Daoy (cell line): Measurements from ENCODE around the gene GAL3ST1. TPM values are rescaled to one million over a fixed set of nuclear protein-coding genes. Genes with fewer than 3 reads are reported as not detected.
A peak's percentile ranks its signal among the peaks of the same experiment; 100 is the strongest.
"Not testable (repeated sequence)": the region's sequence is repeated elsewhere in the genome, so short reads cannot be mapped to it uniquely, and the experiment has no call there.

Source experiments
- DNase-seq: peaks from one replicate; pipeline ENCODE4 v3.0.0-alpha.2; 2015; ENCODE audit warnings: low read depth
- total RNA-seq: library from RNA; depleted of rRNA; stranded (reverse); fragments of >200 nt; shearing (Covaris generic); gene quantifications from 2 replicates; pipeline ENCODE4 v1.2.3, GENCODE V29; 2014; rRNA removed

The GAL3ST1 gene, protein sequence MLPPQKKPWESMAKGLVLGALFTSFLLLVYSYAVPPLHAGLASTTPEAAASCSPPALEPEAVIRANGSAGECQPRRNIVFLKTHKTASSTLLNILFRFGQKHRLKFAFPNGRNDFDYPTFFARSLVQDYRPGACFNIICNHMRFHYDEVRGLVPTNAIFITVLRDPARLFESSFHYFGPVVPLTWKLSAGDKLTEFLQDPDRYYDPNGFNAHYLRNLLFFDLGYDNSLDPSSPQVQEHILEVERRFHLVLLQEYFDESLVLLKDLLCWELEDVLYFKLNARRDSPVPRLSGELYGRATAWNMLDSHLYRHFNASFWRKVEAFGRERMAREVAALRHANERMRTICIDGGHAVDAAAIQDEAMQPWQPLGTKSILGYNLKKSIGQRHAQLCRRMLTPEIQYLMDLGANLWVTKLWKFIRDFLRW
- 0.12 and 0.29 TPM in 2 replicates for total RNA-seq

DNA sequence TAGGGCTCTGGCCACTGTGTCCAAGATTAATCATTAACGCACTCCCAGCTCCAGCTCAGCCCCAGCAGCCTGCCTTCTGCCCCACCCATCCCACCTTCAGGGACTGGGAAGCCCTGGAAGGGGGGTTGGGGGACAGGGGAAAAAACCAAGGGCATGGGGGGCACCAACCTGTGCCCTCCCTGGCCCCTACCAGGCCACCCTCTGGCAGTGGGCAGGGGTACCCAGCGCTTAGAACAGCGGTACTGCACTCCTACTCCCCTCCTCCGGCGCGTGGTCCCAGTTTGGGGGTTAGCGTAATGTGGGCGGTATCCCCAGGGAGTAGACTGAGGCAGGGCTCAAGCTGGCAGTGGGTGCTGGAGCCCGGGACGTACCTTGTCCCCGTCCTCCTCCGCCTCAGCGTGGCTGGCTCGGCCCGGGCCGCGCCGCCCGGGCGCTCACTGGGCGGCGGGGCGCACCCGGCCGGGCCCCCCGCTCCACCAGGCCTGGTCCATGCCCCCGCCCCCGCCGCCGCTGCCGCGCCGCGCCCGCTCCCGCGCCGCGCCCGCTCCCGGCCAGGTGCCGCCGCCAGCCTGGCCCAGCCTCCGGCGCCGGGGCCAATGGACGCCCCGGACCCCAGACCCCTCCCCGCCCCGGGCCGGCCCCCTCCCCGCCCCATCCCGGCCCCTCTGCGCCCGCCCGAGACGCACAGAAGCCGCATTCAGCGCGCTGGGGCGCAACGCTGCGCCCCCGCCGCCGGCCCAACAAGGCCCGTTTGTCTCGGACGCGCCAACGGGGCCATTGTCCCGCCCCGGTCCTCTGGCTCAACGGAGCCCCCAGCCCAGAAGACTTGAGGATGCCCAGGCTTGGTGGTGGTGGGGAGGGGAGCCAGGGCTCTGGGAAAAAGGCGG, at the start of gene GAL3ST1:
Gene GAL3ST1, minus strand, starts transcription at position 571 of the 887 bp plus-strand sequence. CDS start 17,273 bp downstream, outside the sequence.
- no peak for DNase-seq

DNA sequence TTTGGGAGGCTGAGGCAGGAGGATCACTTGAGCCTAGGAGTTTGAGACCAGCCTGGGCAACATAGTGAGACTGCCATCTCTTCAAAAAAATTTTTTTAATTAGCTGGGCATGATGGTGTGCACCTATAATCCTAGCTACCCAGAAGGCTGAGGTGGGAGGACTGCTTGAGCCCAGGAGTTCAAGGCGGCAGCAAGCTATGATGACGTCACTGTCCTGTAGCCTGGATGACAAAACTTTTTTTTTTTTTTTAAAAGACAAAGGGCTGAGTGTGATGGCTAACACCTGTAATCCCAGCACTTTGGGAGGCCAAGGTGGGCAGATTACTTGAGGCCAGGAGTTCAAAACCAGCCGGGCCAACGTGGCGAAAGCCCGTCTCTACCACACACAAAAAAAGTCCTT, 45.4 kb upstream of the GAL3ST1 start:
- not testable (repeated sequence) for DNase-seq

DNA sequence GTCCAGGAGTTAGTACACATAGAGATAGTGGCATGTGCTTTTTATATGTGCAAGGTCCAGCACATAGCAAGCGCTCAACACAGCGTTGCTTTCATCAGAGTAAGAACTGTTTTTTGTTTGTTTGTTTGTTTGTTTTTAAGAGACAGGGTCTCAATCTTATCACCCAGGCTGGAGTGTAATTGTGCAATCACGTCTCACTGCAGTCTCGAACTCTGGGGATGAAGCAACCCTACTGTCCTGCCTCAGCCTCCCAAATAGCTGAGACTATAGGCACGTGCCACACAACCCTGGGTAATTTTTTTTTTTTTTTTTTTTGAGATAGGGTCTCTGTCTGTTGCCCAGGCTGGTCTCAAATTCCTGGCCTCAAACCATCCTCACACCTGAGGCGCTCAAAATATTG, 43.4 kb upstream of the GAL3ST1 start:
- DNase-seq, result no peak

DNA sequence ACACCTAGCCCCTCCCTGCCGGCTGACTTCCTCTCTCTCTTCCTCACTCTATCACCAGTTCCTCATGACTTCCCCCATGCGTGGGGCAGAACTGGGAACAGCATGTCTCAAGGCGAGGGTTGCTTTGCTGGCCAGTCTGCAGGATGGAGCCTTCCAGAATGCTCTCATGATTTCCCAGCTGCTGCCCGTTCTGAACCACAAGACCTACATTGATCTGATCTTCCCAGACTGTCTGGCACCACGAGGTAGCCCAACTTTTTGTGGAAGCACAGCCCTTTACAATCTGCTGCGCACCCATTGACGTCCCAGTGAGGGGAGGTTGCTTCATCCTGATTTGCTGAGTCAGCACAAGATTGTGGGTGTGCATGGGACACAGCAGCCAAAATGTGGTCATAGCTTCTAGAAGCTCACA, 41.1 kb upstream of the GAL3ST1 start:
- no peak for DNase-seq

DNA sequence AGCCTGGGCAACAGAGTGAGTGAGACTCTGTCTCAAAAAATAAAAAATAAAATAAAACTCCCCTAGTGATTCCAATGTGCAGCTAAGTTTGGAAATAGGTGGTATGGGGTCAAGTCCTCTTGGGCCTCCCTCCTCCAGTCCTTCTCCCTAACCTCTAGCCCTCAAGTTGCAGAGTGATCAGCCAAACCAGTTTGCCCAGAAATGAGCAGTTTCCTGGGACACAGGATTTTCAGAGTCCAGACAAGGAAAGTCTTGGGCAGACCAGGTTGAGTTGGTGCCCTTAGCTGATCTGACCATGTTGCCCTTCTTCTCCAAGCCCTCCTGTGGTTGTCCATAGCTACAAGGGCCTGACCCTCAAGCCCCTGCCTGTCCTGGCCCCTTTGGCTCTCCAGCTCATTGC, 40.4 kb upstream of the GAL3ST1 start:
- DNase-seq, result no peak

DNA sequence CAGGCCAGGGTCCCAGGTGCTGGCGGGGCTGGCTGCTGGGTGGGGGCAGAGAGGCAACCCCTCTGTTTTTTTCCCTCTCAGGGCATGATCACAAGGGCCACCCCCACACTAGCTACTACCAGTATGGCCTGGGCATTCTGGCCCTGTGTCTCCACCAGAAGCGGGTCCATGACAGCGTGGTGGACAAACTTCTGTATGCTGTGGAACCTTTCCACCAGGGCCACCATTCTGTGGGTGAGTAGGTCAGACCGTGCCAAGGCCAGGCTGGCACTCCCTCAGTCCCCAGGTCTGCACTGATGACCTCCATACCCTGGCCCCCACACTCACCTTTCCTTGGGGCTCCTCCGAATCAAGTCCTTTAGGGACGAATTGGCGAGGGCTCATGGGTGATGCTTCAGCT, 39.8 kb upstream of the GAL3ST1 start:
- no peak for DNase-seq

DNA sequence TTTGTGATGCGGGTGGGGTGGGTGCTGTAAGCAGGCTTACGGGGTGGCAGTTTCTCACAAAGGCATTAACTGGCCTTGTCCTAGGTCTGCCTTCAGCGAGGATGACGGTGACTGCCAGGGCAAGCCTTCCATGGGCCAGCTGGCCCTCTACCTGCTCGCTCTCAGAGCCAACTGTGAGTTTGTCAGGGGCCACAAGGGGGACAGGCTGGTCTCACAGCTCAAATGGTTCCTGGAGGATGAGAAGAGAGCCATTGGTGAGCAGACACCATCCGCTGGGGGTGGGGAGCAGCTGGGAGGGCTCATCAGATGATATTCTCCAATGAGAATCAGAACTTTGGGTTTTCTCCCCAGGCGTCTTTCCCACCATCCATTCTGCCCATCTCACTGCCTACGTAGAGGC, 38.3 kb upstream of the GAL3ST1 start:
- DNase-seq, result no peak

DNA sequence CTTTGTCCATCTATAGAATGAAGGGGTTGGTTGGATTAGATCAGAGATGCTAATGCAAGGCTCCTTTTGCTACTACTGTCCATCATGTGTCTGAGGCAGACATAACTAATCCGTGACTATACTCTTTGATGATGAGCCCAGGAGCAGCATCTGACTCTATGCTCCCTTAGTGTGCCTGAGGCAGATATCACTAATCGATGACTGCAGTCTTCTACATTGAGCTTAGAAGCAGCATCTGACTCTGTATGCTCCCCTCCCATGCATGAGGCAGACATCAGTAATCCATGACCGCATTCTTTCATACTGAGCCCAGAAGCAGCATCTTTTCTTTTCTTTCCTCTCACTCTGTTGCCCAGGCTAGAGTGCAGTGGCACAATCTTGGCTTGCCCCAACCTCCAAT, 36.7 kb upstream of the GAL3ST1 start:
- no peak for DNase-seq

DNA sequence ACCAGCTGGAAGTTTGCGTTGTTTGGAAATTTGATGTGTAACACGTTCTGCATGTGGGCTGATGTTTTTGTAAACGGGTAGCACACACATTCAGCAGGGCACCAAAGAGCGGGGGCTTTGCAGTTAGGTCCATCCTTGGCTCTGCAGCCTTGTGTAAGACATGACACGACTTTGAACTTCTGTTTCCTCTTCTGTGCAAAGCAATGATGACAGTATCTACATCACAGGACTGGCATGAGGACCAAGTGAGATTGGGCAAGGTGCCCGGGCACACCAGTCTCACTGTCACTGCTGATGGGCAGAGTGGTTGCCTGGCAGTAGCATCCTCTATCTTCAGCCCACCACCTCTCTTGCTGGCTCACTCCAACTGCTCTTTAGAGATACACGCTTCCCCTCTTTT, 35.8 kb upstream of the GAL3ST1 start:
- DNase-seq, result no peak

DNA sequence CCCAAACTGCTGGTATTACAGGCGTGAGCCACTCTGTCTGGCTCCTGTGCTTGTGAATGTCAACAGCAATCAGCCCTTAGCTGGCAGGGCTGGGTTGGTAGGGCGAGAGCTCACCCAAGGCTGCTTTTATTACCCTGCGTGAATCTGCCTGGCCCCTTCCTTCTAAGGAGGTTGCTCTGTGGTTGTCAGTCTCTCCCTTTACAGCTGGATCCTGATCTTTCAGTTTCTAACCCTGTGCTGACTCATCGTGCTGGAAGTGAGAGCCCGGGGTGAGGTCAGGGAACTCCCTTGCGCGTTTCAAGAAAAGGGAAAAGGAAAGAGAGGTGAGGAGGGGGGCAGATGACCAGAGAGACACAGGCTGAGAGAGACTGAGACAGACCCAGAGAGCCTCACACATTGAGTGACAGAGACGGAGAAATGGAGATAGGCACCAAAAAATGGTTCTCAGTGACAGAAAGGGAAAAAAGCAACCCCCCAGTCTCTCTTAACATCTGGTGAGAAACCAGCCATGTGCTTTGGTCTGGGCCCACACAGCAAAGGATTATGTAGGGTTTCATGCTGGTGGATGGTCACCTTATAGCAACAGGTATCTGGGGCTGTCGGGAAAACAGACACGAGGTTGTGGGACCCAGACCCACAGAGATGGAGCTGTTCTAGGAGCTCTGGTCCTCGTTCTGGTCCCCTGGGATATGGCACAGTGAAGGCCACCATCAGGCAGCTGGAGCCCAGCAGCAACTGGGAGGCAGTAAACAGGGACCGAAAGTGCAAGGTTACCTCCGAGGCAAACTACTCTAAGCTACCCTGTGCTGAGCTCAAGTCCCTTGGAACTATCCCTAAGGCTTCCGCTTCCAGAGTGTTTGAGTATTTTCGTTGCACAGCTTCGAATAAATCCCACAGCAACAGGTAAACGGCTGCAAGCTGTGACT, 35.1 kb upstream of the GAL3ST1 start:
- DNase-seq, result peak; percentile 81

DNA sequence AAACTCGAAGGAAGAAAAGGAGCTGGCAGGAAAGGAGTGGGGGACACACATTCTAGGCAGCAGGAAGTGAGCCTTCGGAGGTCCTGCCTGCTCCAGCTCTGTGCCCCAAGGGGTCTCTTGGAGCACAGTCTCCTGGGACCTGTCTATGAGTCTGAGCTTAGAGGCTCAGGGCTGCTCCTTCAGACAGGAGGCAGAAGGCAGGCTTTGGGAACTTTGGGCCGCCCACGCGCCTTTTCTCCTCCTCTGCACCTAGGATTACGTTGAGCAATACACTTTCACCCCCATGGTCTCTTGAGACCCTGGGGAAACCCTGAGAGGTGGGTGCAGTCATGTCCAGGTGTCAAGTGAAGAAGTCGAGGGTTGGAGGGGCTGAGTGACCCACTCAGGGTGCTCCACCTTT, 33.5 kb upstream of the GAL3ST1 start:
- no peak for DNase-seq

DNA sequence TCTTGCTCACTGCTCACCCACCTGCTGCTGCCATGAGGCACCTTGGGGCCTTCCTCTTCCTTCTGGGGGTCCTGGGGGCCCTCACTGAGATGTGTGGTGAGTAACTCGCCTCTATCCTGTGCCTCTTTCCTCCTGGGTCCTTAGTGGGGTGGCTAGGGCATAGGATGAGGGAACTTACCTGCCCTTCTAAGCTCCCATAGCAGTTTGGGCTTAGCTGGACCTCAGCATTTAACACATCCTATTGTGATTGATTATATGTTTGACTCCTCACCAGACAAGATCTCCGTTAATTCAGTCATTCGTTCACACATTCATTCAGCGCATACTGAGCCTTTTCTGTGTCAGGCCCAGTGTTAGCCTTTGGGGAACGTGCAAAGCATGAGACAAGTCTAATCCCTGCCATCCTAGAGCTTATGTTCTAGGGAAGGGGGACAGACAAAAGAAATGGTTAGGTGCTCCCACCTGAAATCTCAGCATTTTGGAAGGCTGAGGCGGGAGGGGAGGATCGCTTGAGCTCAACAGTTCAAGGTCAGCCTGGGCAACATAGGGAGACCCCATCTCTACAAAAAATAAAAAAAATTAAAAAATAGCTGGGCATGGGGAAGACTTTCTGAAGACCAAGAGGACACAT, 33.0 kb upstream of the GAL3ST1 start:
- no peak for DNase-seq

DNA sequence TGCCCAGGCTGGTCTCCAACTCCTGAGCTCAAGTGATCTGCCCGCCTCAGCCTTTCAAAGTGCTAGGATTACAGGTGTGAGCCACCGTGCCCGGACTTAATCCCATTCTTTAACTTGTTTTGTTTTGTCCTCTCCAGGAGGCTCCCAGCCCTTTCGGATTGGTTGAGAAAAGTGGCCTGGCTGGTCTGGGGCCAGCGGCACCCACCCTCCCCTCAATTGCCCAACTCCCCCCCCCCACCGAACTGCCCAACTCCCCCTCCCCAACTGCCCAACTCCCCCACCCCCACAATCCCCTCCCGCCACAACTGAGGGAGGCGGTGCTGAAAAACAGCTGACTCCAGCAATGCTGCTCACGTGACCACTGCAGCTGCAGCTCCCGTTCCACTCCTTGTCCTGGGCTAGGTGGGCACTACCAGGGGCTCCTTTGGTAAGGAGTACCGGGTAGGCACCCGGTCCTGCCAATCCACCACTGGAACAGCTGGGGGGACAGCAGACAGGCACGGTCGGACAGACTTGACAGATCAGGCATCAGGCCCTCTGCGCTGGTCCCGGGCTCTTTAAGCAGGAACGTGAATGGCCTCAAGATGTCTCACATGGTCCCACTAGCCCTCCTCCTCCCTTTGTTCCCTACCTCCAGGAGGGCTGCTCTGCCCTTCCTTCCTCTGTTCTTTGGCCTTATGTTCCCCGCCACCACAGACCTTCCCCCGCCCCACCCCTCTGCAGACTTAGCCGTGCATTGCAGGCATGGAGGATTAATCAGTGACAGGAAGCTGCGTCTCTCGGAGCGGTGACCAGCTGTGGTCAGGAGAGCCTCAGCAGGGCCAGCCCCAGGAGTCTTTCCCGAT, 32.2 kb upstream of the GAL3ST1 start, which contains the start of gene TCN2:
Gene TCN2, plus strand, starts transcription at position 720 of the 845 bp plus-strand sequence. CDS start 158 bp downstream, outside the sequence.
- peak; percentile 71 for DNase-seq

DNA sequence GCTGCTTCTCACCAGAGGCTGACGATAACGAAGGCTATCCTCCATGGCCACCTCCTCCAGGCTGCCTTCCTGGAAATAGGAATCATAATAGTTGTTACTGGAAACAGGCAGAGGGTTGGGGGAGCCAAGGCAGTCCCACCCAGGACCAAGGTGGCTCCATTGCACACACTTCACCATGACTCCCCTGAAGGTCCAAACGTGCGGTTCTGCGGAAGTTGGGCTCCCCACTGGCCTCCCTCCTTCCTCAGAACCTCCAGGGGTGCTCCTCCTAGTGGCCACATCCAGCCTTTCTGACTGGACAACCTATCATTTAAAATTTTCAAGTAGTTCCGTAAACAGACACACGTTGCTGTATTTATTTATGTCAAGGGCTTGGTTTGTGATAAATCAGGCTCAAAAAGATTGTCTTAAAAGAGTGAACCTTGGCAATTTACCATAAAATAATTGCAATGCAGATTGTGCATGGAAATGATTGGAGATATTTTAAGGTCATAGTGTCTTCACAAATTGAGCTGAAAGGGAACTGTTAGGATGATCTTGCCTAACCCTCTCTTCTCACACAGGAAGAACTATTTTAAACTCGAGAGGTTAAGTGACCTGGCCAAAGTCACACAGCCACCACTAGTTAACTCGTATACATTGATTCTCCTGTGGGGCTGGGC, 31.1 kb upstream of the GAL3ST1 start:
- peak; percentile 35 for DNase-seq

DNA sequence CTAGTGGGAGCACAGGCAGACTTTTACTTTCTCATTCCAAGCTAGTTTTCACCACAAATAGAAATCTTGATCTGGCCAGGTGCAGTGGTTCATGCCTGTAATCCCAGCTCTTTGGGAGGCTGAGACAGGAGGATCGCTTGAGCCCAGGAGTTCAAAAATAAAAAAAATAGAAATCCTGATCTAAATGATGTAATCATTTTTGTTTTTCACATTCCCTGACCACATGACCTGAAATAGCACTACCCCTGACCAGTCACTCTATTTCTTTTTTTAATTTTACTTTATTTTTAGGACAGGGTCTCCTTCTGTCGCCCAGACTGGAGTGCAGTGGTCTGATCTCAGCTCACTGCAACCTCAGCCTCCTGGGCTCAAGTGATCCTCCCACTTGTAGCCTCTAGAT, 30.3 kb upstream of the GAL3ST1 start:
- no peak for DNase-seq

DNA sequence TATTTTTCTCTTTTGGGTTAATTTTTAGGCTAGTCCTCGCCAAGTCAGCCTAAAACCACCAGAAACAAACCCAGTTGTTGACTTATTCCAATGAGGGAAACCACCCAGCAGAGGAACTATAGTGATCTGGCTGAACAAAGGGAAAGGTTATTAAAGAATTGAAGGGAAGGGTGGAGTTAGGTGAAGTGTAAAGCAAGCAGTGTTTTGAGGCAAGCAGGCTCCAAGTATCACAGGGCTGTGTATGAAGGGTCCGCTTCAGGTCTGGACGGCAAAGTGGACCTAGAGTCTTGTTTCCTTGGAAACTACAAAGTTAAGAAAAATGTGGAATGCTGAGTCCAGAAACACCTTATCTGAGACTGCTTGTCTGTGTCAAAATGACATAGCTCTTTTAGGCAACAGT, 29.3 kb upstream of the GAL3ST1 start:
- DNase-seq, result no peak

DNA sequence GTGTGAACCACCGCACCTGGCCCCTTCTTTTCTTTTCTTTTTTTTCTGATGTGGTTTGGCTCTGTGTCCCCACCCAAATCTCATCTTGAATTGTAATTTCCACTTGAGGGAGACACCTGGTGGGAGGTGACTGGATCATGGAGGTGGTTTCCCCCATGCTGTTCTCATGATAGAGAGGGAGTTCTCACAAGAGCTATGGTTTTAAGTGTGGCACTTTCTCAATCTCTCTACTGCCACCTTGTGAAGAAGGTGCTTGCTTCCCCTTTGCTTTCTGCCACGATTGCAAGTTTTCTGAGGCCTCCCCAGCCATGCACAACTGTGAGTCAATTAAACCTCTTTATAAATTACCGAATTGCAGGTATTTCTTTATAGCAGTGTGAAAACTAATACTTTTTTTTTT, 27.6 kb upstream of the GAL3ST1 start:
- no peak for DNase-seq

DNA sequence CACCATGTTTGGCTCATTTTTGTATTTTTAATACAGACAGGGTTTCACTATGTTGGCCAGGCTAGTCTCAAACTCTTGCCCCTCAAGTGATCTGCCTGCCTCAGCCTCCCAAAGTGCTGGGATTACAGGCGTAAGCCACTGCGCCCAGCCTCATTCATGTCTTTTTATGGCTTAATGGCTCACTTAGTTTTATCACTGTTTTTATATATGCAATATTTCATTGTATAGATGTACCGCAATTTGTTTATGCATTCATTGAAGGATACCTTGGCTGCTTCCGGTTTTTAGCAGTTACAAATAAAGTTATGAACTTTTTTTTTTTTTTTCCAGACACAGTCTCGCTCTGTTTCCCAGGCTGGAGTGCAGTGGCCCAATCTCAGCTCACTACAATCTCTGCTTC, 27.0 kb upstream of the GAL3ST1 start:
- DNase-seq, result no peak

DNA sequence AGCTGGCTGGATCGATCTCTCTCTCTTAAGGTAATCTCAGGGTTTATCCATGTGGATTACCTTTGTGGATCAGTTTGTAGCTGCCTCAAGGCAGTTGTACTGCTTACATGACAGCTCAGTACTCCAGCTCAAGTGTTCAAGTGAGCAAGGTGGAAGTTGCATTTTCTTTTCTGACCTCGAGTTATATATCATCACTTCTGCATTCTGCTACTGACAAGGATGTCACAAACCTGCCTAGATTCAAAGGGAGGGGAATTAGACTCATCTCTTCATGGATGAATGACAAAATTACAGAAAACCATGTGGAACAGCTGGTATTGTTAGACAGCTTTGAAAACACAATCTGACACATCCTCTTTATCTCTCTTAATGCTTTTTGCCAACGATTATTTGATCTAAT, 26.5 kb upstream of the GAL3ST1 start:
- DNase-seq, result no peak

DNA sequence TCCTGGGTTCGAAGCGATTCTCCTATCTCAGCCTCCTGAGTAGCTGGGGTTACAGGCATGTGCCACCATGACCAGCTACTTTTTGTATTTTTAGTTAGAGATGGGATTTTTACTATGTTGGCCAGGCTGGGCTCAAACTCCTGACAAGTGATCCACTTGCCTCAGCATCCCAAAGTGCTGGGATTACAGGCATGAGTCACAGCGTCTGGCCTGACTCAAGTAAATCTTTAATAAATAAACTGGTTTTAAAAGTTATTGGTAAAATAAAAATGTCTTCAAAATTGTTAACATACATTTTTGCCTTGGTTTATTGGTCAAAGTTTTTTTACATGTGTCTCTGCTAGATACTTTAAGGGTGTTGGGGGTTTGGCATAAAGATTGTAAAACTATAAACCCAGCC, 24.5 kb upstream of the GAL3ST1 start:
- DNase-seq, result no peak
